GM19328 (cell line): ENCODE measurements around the gene CEP112.

Experiments
- ATAC-seq: cut with Tn5 transposase; IDR thresholded peaks from one replicate; pipeline ENCODE4 v1.9.1; 2021; ENCODE audit warnings: mild to moderate bottlenecking, moderate library complexity; ENCODE audit not compliant: unreplicated experiment

CEP112 gene

GRCh38 chr17:65896889-65897288 lies 295.0 kb downstream of the CEP112 start:
- ATAC-seq, result no peak

- ATAC-seq, result no peak
These were observed 296.0 kb downstream of the CEP112 start for GRCh38 chr17:65895969-65896368.

- no peak for ATAC-seq
These were observed 298.1 kb downstream of the CEP112 start for GRCh38 chr17:65893692-65894279.

DNA sequence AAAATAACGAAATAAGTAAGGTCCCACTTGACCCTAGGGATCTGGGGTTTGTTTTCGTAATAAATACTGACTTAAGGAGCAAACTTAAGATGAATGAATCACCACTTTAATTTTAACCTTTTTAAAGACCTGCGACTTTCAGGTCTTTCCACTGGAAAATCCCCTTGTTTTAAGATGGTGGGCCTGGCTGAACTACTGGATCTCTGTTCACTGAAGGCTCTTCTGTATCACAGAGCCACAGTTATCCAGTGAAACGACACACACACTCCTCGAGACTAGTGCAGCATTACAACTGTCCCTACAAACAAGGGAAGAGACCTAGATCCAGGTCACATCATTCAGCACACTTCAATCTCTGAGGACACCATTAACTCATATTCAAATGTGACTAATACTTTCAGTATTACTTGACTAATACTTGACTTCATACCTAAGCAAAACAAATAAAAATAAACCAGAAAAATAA lies 299.0 kb downstream of the CEP112 start:
- no peak for ATAC-seq

DNA sequence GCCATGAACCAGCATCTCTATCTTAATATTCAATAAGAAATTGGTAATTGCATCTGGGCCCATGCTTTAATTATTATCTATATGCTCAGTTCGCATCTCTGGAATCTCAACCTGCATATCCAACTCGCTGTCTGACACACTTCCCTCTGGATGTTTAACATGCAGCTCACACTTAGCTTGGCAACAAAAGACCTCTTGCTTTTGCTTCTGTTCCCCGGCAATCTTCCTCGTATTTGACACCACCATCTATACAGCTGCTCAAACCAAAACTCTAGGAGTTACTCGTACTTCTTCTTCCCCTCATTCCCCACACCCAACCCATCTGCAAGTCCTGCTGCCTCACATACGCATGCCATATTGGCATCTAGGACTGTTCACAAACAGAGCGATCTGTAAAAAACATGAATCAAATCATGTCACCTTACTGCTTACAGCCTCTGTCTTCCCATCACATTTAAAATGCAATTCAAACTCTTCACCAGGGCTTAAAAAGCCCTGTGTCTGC lies 300.6 kb downstream of the CEP112 start:
- no peak for ATAC-seq

DNA sequence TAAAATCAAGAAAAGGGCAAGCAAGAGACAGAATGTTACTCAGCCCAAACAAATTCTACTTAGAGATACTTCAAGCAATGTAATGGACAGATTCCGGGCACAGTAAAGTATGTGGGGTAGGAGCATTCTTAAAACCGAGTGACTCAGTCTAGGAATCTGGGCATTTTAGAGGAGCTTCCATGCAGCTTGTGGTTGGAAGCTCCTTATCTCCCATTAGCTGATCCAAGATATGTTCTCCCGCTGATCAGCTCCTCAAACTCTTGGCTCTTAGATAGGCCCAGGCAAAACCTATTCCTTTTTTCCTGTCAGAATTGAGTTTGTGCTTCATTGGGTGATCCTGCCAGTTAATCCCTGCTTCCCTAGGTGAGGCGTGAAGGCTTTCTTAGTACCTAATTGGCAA lies 303.3 kb downstream of the CEP112 start:
- ATAC-seq, result no peak

- no peak for ATAC-seq
These were observed 305.4 kb downstream of the CEP112 start for GRCh38 chr17:65886315-65887245.

DNA sequence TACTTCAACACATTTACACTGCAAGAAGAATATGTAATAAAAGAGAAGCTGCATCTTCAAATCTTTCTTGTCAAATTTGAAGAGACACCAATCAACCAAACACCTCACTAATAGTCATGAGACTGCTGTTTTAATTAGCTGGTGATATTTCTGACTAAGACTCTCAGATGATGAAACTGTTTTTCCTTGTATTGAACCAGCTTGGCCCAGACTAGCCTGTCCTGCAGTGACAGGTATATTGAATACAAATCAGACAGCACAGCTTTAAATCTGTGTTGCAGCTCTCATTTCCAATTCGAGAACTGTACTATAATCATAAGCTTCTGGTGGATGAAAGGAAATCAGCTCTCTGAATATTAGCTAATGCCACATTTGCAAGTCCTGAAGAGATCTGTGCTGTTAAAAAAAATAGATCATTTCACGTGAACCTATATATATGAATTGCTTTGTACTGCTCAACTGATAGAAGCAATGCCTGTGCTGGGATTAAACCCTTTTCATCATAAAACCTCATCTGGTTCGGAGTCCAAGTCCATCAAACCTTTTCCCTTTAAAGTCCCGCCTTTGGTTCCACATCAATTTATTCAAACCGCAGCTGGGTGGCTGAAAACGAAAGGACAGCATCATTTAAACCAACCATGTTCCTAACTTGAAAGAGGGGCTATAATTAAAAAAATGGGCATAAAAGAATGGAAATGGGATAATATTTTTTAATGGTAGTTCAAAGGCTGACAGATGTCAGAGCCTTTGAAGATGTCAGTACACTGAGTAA lies 306.2 kb downstream of the CEP112 start:
- ATAC-seq, result no peak

GRCh38 chr17:65876985-65877384 lies 314.9 kb downstream of the CEP112 start:
- no peak for ATAC-seq

DNA sequence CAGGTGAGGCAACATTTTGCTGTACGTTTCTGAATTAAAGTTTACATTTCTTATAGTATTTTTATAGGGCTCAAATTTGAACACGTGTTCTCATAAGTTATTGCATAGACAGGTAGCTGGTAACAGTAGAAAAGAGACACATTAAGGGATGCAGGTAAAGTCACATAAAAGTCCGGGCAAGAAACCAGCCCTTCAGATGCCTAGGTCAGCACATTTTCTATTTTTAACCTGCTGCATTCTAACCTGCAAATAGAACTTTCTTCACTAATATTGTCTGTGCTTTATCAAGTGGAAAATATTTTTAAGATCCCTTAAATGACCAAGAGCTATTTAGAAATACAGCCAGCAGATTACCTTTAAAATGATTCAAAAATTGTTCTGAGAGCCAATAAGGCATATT lies 323.1 kb downstream of the CEP112 start:
- ATAC-seq, result no peak

GRCh38 chr17:65867014-65867413 lies 324.9 kb downstream of the CEP112 start:
- no peak for ATAC-seq

GRCh38 chr17:65865715-65866425 lies 326.1 kb downstream of the CEP112 start:
- ATAC-seq, result no peak

DNA sequence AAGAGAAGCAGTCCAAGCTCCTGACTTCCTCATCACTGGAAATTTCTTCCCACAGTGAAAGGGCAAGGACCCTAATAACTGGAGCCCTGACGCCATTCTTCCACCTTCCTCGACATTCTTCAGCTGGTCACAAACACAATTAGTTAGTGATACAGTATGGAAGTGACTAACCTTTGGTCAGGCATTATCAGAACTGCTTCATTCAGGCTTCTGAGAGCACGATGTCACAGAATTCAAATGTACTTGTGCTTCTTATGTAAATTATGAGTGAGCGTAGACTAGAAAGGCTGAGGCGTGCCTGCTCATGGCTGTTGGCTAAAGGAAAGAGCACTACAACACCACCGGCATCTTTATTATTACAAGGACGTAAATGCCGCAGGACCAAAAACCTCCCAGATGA lies 327.5 kb downstream of the CEP112 start:
- no peak for ATAC-seq

- no peak for ATAC-seq
These were observed 334.2 kb downstream of the CEP112 start for GRCh38 chr17:65857718-65858117.

DNA sequence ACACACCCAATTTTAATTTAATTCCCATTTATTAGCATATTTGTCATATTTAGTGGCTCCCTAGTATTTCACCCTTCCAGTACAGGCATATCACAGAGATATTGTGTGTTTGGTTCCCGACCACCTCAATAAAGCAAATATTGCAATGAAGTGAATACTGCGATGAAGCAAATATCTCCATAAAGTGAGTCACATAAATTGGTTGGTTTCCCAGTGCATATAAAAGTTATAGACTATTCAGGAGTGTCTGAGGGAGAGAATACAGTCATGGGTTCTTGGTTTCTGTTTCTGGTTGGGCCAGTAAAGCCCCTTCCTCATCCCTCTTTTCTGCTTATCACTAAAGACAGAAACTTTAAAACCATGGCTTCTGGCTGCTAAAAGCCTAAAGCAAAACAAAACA lies 335.1 kb downstream of the CEP112 start:
- no peak for ATAC-seq

- ATAC-seq, result no peak
These were observed 336.3 kb downstream of the CEP112 start for GRCh38 chr17:65855675-65856074.

DNA sequence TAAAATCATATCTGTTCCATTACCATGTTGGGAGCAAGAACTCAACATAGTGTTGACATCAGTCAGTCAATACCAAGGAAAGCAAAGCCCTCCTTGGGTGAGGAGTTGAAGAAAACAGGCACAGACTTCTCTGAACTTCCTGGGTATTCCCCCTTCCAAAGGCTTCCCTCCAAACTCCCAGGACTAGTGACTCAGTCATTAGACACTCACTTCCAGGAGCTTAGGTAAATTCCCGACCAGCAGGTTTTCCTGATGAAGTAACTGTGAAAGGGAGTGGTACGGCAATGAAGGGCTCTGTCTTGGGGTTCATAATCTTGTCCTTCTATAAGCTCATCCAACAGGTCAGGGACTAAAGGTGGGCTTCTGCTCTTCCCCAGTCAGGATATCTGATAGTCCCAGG lies 336.7 kb downstream of the CEP112 start:
- no peak for ATAC-seq

DNA sequence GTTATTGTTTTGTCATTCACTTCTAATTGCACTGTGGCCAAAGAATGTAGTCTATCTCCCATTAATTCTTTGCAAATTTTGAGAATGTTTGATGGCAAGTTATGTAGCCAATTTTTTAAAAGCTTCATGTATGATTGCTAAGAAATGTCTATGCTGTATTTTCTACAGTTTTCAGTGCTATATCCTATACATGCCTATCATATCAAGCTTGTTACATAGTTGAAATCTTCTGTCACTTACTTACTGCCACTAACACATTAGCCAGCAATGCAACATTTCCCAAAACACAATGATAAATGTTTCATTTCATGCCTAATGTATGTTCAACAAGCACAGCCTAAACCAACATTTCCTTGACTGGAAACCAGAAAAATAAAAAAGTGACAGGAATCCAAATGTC lies 338.1 kb downstream of the CEP112 start:
- ATAC-seq, result no peak

GRCh38 chr17:65852911-65853310 lies 339.0 kb downstream of the CEP112 start:
- ATAC-seq, result no peak

DNA sequence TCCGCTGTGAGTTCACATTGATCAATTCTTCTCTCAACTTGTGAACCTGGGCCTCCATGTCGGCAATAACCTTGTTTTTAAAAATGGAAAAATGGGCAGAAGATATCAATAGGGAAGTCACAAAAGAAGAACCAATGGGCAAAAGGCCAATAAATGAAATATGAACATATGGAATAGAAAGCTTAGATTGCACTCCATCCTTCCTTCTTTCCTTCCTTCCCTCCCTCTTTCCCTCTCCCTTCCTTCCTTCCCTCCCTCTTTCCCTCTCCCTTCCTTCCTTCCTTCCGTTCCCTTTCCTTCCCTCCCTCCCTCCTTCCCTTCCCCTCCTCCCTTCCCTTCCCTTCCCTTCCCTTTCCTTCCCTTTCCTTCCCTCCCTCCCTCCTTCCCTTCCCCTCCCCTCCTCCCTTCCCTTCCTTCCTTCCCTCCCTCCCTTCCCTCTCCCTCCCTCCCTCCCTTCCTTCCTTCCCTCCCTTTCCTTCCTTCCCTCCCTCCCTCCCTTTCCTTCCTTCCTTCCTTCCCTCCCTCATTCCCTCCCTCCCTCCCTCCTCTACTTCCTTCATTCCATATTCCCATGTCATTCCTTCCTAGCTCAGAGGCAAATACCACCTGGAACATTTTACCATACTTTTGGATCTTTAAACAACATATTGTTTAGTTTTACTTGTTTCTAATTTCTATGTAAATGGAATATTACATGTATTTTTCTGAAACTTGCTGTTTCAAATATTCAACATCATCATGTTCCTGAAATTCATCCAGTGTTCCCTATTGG lies 339.8 kb downstream of the CEP112 start:
- no peak for ATAC-seq
